ENCODE results near the gene LYSMD1.

LYSMD1 gene

GRCh38 chr1:151128800-151129199, 36.9 kb downstream of the LYSMD1 start:
- TF ChIP-seq CTCF (conservative IDR thresholded peaks at IDR 0.05) (no peak), ZFX (IDR thresholded peaks at IDR 0.05) (no peak)
- no peak overlapping the region for H3K27ac ChIP-seq

GRCh38 chr1:151124763-151125403, 40.8 kb downstream of the LYSMD1 start:
- TF ChIP-seq ZFX (IDR thresholded peaks at IDR 0.05), result no peak
- no peak for TF ChIP-seq CTCF (conservative IDR thresholded peaks at IDR 0.05)
- H3K27ac ChIP-seq, result no peak overlapping the region

GRCh38 chr1:151113877-151114276, 51.8 kb downstream of the LYSMD1 start:
- no peak for TF ChIP-seq CTCF (conservative IDR thresholded peaks at IDR 0.05)
- no peak overlapping the region for H3K27ac ChIP-seq

Data from C4-2B (cell line).